Neural cell (in vitro differentiated cells): Measurements from ENCODE around the gene TMEM205.

ENCODE experiments used
- CTCF ChIP-seq: fragments of 450-650 bp; IDR thresholded peaks from 2 replicates; pipeline ENCODE4 v1.5.1; 2014; ENCODE audit warnings: antibody characterized with exemption, mild to moderate bottlenecking, moderate library complexity; ENCODE audit not compliant: poor library complexity, severe bottlenecking
- EP300 ChIP-seq: fragments of 450-650 bp; conservative IDR thresholded peaks from 2 replicates; pipeline ENCODE4 v1.6.1; 2014; ENCODE audit warnings: antibody characterized with exemption, mild to moderate bottlenecking, moderate library complexity; ENCODE audit not compliant: poor library complexity, severe bottlenecking
- EZH2 ChIP-seq: fragments of 200-600, 300-800 bp; shearing (Covaris generic), sonication (generic); IDR thresholded peaks from 2 replicates; pipeline ENCODE4 v1.6.1; 2014; ENCODE audit warnings: antibody characterized with exemption, low read length, borderline replicate concordance, mild to moderate bottlenecking; ENCODE audit not compliant: insufficient read depth, poor library complexity, severe bottlenecking
- POLR2AphosphoS5 ChIP-seq: IDR thresholded peaks from 2 replicates; pipeline ENCODE4 v1.6.1; 2012
- TAF1 ChIP-seq: IDR thresholded peaks from 2 replicates; pipeline ENCODE4 v1.6.1; 2012; ENCODE audit warnings: low read depth
- TF ChIP-seq, protein P1 (sequence below): IDR thresholded peaks from 2 replicates; pipeline ENCODE4 v1.6.1; 2012; ENCODE audit warnings: borderline replicate concordance

DNA sequence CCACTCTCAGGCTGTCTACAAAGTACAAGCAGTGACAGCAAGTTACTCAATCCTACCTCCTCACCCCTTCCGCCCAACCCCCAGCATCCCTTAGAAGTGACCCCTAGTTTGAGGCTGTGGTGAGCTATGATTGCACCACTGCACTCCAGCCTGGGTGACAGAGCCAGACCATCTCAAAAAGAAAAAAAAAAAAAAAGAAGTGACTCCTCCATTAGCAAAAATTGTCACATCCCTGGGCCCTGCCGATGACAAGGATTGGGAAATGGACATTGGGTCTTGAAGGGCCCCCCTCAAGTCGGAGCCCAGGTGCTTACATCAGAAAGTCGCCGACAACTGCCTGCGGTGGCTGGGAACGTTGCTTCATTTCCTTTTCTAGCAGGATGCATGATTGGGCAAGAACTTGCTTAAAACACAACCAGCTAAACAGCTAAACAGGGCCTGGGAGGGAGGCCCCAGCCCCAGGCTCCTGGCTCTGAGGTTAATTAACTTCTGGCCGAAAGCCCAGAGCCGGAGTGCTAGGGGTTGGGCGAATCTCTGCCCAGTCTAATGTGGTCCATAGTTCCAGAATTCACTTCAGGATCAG is 21.9 kb downstream of the TMEM205 start:
- TF ChIP-seq CTCF (no peak), TAF1 (no peak), POLR2AphosphoS5 (no peak), EP300 (no peak), EZH2 (no peak)
- TF ChIP-seq, protein P1, sequence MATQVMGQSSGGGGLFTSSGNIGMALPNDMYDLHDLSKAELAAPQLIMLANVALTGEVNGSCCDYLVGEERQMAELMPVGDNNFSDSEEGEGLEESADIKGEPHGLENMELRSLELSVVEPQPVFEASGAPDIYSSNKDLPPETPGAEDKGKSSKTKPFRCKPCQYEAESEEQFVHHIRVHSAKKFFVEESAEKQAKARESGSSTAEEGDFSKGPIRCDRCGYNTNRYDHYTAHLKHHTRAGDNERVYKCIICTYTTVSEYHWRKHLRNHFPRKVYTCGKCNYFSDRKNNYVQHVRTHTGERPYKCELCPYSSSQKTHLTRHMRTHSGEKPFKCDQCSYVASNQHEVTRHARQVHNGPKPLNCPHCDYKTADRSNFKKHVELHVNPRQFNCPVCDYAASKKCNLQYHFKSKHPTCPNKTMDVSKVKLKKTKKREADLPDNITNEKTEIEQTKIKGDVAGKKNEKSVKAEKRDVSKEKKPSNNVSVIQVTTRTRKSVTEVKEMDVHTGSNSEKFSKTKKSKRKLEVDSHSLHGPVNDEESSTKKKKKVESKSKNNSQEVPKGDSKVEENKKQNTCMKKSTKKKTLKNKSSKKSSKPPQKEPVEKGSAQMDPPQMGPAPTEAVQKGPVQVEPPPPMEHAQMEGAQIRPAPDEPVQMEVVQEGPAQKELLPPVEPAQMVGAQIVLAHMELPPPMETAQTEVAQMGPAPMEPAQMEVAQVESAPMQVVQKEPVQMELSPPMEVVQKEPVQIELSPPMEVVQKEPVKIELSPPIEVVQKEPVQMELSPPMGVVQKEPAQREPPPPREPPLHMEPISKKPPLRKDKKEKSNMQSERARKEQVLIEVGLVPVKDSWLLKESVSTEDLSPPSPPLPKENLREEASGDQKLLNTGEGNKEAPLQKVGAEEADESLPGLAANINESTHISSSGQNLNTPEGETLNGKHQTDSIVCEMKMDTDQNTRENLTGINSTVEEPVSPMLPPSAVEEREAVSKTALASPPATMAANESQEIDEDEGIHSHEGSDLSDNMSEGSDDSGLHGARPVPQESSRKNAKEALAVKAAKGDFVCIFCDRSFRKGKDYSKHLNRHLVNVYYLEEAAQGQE: no peak
